ENCODE data around the gene TPSB2. TPM values are rescaled to one million over a fixed set of nuclear protein-coding genes. Genes with fewer than 3 reads are reported as not detected.
"Not testable (repeated sequence)": the region's sequence is repeated elsewhere in the genome, so short reads cannot be mapped to it uniquely, and the experiment has no call there.

The TPSB2 gene
- total RNA-seq, 1 experiment from 2014 or later: not detected

- intact Hi-C loops (cut with micrococcal nuclease); H3K9ac ChIP-seq (ENCODE audit: low read length); H3K9me3 ChIP-seq (ENCODE audit: low read length); H3K4me2 ChIP-seq (ENCODE audit: low read length); H3F3A ChIP-seq (ENCODE audit: low read length, unreplicated experiment); CTCF ChIA-PET; H3K9me2 ChIP-seq (replicated peaks; ENCODE audit: low read length); H3K27me3 ChIP-seq (ENCODE audit: low read length); H3K79me2 ChIP-seq (ENCODE audit: low read length); POLR2A ChIA-PET (ENCODE audit: unreplicated experiment); H2AFZ ChIP-seq (ENCODE audit: low read length); DNase-seq; H3K4me1 ChIP-seq (ENCODE audit: insufficient read depth, low read length); H3K36me3 ChIP-seq (ENCODE audit: low read depth, low read length); BruUV-seq (replicated peaks); H4K20me1 ChIP-seq (ENCODE audit: low read length); H3K27ac ChIP-seq (ENCODE audit: low read length); H3K4me3 ChIP-seq (ENCODE audit: low read length): not testable (repeated sequence)
- peak; percentile 56 for ATAC-seq
Observed at GRCh38 chr16:1238909-1239308, 8.9 kb upstream of the TPSB2 start.

DNA sequence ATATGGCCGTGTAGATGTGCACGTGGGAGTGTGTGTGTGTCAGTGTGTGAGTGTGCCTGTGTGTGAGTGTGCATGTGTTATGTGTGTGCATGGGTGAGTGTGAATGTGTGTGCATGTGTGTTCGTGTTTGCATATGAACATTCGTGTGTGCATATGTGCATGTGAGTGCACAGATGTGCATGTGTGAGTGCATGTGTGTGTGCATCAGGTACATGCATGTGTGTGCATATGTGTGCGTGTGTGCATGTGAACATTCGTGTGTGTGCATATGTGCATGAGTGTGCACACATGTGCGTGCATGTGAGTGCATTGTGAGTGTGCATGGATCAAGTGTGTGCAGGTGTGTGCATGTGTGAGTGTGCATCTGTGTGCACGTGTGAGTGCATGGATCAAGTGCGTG is 8.0 kb upstream of the TPSB2 start:
- intact Hi-C loops (cut with micrococcal nuclease): no loop called here
- BruUV-seq (replicated peaks): no TSS peak
- no peaks in the 10 kb centered on the region for H3K9me3 ChIP-seq (ENCODE audit: low read length)
- TF ChIP-seq CTCF (conservative IDR thresholded peaks at IDR 0.05; ENCODE audit: low read depth, low read length) (no peak), EZH2phosphoT487 (IDR thresholded peaks at IDR 0.05; ENCODE audit: borderline replicate concordance, low read length) (no peak), EZH2 (IDR thresholded peaks at IDR 0.05; ENCODE audit: low read length, unreplicated experiment) (no peak)
- no peaks in the 10 kb centered on the region for H3K4me1 ChIP-seq (ENCODE audit: insufficient read depth, low read length)
- H3K9me2 ChIP-seq (replicated peaks; ENCODE audit: low read length): no peaks in the 10 kb centered on the region
- H4K20me1 ChIP-seq (ENCODE audit: low read length): no peaks in the 10 kb centered on the region
- ChIA-PET CTCF (no interaction called here), POLR2A (ENCODE audit: unreplicated experiment) (no interaction called here)
- H3F3A ChIP-seq (ENCODE audit: low read length, unreplicated experiment): no peaks in the 10 kb centered on the region
- no peaks in the 10 kb centered on the region for H3K27me3 ChIP-seq (ENCODE audit: low read length)
- no peak overlapping the region for H3K4me3 ChIP-seq (ENCODE audit: low read length)
- H3K9ac ChIP-seq (ENCODE audit: low read length): no peak overlapping the region
- no peak overlapping the region for H3K4me2 ChIP-seq (ENCODE audit: low read length)
- H3K36me3 ChIP-seq (ENCODE audit: low read depth, low read length): no peaks in the 10 kb centered on the region
- ATAC-seq: no peak
- H3K27ac ChIP-seq (ENCODE audit: low read length): no peak overlapping the region
- H3K79me2 ChIP-seq (ENCODE audit: low read length): no peaks in the 10 kb centered on the region
- no peak overlapping the region for H2AFZ ChIP-seq (ENCODE audit: low read length)
- no peak for DNase-seq

DNA sequence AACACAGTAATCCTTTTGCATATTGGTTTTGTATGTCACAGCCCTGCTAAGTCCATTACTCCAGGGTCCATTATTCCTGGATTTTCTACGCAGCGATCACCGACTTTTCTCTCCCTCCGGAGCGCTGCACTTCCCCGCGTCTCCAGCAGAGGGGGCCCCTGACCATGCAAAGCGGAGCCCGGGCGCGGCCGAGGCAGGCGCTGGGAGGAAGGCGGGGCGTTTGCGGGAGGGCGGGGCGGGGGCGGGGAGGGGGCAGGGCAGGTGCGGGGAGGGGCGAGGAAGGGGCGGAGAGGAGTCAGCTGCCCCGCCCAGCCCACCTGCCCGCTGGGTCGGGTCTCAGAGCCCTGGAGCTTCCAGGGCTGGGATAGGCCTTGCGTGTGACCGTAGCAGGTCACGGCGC is 6.7 kb upstream of the TPSB2 start:
- intact Hi-C loops (cut with micrococcal nuclease); H3K4me2 ChIP-seq (ENCODE audit: low read length); H3K27me3 ChIP-seq (ENCODE audit: low read length); H3K9me2 ChIP-seq (replicated peaks; ENCODE audit: low read length); H3F3A ChIP-seq (ENCODE audit: low read length, unreplicated experiment); H3K9me3 ChIP-seq (ENCODE audit: low read length); H2AFZ ChIP-seq (ENCODE audit: low read length); DNase-seq; H3K36me3 ChIP-seq (ENCODE audit: low read depth, low read length); H3K9ac ChIP-seq (ENCODE audit: low read length); BruUV-seq (replicated peaks); H3K4me1 ChIP-seq (ENCODE audit: insufficient read depth, low read length); POLR2A ChIA-PET (ENCODE audit: unreplicated experiment); H3K79me2 ChIP-seq (ENCODE audit: low read length); H3K4me3 ChIP-seq (ENCODE audit: low read length); H3K27ac ChIP-seq (ENCODE audit: low read length); H4K20me1 ChIP-seq (ENCODE audit: low read length); CTCF ChIA-PET: not testable (repeated sequence)
- peak; percentile 37 for ATAC-seq

GRCh38 chr16:1232049-1232748 is 2.2 kb upstream of the TPSB2 start:
- H4K20me1 ChIP-seq (ENCODE audit: low read length); H3K9ac ChIP-seq (ENCODE audit: low read length); H3K27me3 ChIP-seq (ENCODE audit: low read length); H3K36me3 ChIP-seq (ENCODE audit: low read depth, low read length); H3K4me3 ChIP-seq (ENCODE audit: low read length); H3K9me3 ChIP-seq (ENCODE audit: low read length); BruUV-seq (replicated peaks); H3K9me2 ChIP-seq (replicated peaks; ENCODE audit: low read length); intact Hi-C loops (cut with micrococcal nuclease); POLR2A ChIA-PET (ENCODE audit: unreplicated experiment); H2AFZ ChIP-seq (ENCODE audit: low read length); H3K4me1 ChIP-seq (ENCODE audit: insufficient read depth, low read length); H3K79me2 ChIP-seq (ENCODE audit: low read length); H3F3A ChIP-seq (ENCODE audit: low read length, unreplicated experiment); H3K4me2 ChIP-seq (ENCODE audit: low read length); CTCF ChIA-PET; DNase-seq; H3K27ac ChIP-seq (ENCODE audit: low read length): not testable (repeated sequence)
- ATAC-seq: peak; percentile 80

- H3K9me2 ChIP-seq (replicated peaks; ENCODE audit: low read length); H3K4me3 ChIP-seq (ENCODE audit: low read length); H3K27ac ChIP-seq (ENCODE audit: low read length); ATAC-seq; DNase-seq; H3K9me3 ChIP-seq (ENCODE audit: low read length); CTCF ChIA-PET; H3K36me3 ChIP-seq (ENCODE audit: low read depth, low read length); H3F3A ChIP-seq (ENCODE audit: low read length, unreplicated experiment); H3K27me3 ChIP-seq (ENCODE audit: low read length); H4K20me1 ChIP-seq (ENCODE audit: low read length); H3K79me2 ChIP-seq (ENCODE audit: low read length); POLR2A ChIA-PET (ENCODE audit: unreplicated experiment); H3K9ac ChIP-seq (ENCODE audit: low read length); H2AFZ ChIP-seq (ENCODE audit: low read length); H3K4me2 ChIP-seq (ENCODE audit: low read length); BruUV-seq (replicated peaks); H3K4me1 ChIP-seq (ENCODE audit: insufficient read depth, low read length); intact Hi-C loops (cut with micrococcal nuclease): not testable (repeated sequence)
Observed at GRCh38 chr16:1231301-1231700, 1.3 kb upstream of the TPSB2 start.

- H3K9ac ChIP-seq (ENCODE audit: low read length); CTCF ChIA-PET; H3K27ac ChIP-seq (ENCODE audit: low read length); POLR2A ChIA-PET (ENCODE audit: unreplicated experiment); H3K9me2 ChIP-seq (replicated peaks; ENCODE audit: low read length); H3F3A ChIP-seq (ENCODE audit: low read length, unreplicated experiment); H2AFZ ChIP-seq (ENCODE audit: low read length); H3K4me2 ChIP-seq (ENCODE audit: low read length); H3K79me2 ChIP-seq (ENCODE audit: low read length); H3K4me3 ChIP-seq (ENCODE audit: low read length); H3K4me1 ChIP-seq (ENCODE audit: insufficient read depth, low read length); ATAC-seq; H3K36me3 ChIP-seq (ENCODE audit: low read depth, low read length); intact Hi-C loops (cut with micrococcal nuclease); H3K27me3 ChIP-seq (ENCODE audit: low read length); H4K20me1 ChIP-seq (ENCODE audit: low read length); BruUV-seq (replicated peaks); DNase-seq; H3K9me3 ChIP-seq (ENCODE audit: low read length): not testable (repeated sequence)
Observed at GRCh38 chr16:1230471-1231212, 658 bp upstream of the TPSB2 start.
